ENCODE results near the gene P4HA2.

DNA sequence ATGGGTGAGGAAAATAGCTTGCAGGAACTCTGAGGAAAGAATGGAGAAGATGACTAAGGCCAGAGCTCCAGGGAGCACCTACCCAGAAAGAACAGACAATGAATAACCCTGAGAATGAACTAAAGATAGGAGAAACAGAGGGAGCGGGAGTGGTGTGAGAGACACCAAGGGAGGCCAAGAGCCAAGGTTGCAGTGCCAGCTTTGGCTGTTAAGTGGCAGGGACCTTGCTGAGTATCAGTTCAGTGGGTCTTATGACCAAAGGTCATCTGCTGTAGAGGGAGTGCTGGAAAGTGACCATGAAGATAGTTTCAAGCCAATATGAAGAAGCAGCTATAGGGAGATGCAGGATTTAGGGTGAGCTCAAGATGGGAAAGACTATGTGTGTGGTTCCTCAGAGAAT is 16.7 kb downstream of the P4HA2 start:
- TF ChIP-seq, protein P1, sequence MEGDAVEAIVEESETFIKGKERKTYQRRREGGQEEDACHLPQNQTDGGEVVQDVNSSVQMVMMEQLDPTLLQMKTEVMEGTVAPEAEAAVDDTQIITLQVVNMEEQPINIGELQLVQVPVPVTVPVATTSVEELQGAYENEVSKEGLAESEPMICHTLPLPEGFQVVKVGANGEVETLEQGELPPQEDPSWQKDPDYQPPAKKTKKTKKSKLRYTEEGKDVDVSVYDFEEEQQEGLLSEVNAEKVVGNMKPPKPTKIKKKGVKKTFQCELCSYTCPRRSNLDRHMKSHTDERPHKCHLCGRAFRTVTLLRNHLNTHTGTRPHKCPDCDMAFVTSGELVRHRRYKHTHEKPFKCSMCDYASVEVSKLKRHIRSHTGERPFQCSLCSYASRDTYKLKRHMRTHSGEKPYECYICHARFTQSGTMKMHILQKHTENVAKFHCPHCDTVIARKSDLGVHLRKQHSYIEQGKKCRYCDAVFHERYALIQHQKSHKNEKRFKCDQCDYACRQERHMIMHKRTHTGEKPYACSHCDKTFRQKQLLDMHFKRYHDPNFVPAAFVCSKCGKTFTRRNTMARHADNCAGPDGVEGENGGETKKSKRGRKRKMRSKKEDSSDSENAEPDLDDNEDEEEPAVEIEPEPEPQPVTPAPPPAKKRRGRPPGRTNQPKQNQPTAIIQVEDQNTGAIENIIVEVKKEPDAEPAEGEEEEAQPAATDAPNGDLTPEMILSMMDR (conservative IDR thresholded peaks at IDR 0.05 in 1 of 2, IDR thresholded peaks at IDR 0.05 in 1 of 2; ENCODE audit: low read depth in 1 of 2, low read length in 2 of 2): no peak
- TF ChIP-seq EZH2 (IDR thresholded peaks at IDR 0.05; ENCODE audit: low read length, missing control alignments): no peak

Data from fibroblast of lung (primary cell).